ENCODE measurements around the gene CSF1R.

CSF1R gene

DNA sequence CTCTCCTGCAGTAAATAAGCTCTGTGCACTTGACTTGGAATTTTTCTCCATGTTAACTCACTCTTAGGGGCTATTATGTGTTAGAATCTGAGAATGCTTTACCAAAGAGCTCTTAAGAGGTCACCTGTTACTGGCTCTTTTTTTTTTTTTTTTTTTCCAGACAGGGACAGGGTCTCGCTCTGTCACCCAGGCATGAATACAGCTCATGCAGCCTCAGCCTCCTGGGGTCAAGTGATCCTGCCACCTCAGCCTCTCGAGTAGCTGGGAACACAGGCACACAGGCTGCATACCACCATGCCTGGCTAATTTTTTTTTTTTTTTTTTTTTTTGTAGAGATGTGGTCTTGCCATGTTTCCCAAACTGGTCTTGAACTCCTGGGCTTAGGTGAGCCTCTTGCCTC lies 63.7 kb downstream of the CSF1R start:
- DNase-seq = no peak

DNA sequence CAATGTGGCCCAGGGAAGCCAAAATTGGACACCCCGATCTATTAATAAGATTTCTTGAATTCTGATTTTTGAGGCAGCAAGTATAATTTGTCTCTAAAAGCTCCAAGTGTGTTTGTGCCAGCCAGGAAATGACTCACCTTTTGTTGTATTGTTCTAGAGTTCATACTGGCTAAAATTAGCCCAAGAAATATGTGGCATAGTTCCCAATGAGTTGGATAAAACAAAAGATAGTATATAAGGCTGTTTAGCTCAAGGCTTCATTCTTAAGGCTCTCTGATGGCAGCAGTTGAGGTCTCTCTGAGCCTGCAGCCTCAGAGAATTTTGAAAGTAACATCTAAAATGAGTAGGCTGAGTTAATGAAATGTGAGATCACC lies 64.2 kb downstream of the CSF1R start:
- DNase-seq = no peak

DNA sequence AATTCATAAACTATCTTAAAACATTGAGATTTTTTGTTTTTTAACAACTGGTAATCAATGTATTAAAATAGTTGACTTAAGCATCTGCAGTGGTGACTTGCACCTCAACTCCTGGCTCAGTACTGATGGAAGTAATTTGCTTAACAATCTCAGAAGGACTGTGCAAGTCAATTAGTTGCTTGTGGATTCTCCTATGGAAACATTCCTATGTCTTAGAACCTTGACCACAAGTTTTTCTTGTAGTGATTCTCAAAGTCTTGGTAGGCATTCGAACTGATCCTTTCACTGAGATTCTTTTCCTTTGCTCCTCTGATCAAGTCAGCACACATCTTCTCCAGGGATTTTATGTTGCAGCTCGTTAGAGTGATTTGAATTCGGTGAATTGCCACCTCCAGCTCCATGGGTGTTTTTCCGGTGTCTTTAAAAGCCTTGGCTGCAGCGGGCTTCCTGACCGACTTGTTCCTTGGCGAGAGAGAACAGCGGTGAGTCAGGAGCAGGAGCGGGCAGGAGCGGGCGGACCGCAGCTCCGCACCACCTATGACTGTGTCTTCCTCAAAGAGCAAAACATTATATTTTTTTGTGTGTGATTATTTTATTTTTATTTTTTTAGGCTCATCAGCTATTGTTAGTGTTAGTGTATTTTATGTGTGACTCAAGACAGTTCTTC lies 64.7 kb downstream of the CSF1R start:
- DNase-seq = no peak

DNA sequence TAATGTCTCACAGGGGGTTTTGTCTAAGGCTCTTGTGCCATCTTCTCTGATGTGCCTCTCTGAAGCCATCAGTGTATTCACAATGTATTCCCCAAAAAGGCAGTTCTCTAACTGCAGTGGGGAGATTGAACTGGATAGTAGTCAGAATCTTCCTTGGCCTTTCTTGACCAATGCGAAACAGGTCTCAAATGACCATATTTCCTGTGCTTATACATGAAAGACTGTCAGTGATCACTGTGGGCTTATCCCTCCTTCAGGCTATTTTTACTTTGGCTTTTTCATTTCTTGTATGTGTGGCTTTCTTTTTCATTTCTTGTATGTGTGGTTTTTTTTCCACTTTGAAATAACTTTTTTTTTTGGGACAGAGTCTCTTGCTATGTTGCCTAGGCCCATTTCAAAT lies 66.1 kb downstream of the CSF1R start:
- no peak for DNase-seq

DNA sequence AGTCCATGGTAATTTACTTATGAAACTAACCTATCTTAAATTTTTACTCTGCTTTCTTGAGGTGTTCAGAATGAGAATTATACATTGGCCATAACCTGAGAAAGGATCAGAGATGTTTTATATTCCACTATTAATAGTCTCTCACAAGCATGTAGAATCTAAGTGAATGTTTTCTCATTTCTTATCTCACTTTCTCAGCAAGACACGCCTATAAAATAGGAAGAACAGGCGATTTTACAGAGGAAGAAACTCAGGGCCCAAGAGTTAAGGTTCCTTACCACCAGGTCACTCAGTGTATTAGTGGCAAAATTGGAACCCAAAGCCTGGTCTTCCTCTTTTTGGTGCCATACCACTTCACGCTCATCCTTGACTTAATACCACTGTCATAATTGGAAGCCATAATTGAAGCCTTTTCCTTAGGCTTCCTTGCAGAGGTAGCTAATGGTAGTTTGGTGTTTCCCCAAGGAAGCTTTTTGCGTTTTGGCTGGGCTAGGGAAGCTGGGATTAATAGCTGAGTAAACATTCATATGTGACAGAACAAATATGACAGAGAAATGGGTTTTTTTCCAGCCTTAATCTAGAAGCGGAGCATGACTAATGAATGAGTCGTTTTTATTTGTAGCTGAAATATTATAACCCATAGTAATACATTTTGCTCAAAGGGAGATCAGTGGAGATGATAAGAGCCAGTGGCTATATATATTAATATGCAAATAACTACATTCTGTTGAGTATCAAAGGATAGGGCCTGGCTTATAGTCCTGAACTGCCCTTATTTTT lies 68.9 kb downstream of the CSF1R start:
- DNase-seq = no peak

DNA sequence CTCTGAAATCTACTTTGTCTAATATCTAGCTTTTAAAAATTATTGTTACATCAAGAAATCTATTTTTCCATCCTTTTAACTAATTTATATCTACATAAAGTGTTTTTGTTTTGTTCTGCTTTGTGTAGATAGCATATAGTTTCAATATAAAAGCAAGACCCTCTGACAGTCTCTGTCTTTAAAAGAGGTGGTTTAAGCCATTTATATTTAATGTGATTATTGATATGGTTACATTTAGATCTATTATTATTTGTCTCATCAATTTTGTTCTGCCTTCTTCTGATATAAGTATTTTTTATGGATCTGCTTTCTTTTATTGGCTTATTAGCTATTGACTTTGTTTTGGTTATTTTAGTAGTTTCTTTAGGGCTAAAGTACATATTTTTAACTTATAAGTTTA lies 69.8 kb downstream of the CSF1R start:
- no peak for DNase-seq

DNA sequence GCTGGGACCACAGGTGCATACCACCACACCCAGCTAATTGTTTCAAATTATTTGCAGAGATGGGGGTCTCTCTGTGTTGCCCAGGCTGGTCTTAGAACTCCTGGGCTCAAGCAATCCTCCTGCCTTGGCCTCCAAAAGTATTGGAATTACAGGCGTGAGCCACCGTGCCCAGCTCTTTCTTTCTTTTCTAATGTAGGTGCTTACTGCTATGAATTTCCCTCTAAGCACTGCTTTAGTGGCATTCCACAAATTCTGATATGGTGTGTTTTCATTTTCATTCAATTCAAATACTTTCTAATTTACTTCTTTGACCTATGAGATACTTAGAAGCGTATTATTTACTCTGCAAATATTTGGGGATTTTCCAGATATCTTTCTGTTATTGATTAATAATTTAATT lies 70.9 kb downstream of the CSF1R start:
- no peak for DNase-seq

DNA sequence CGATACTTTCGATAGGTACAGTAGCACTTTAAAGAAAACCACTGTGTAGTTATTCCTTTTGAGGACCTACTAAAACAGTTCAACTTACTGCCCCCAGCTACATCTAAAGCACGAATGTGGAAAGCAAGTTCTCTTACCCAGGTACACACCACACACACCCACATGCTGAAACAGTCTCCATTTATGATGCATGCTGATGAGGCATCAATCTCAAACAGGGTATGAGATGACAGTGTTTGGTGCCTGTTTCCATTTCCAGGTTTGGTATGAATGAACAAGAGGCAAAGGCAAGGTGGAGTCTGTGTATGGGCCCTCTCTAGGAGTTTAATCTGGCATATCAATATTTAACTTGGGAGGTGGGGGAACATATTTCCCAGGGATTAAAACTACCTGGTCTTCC lies 71.9 kb downstream of the CSF1R start:
- DNase-seq = no peak

DNA sequence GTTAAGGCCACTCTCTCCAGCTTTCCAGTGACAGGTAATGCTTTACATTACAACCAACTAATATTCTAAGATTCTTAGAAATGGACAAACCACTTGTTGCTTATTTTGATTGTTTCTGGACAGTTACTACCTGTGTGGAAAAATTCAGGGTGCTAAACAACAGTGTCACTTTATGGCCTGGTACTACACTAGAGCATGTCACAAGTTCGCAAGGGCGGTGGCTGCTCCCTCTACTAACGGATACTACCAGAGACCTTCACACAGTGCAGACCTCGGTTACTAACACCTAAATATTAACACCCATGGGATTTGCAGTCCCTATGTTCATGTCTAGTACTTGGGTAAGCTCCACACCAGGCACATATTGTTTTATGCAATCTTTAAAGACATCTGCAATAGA lies 72.4 kb downstream of the CSF1R start:
- no peak for DNase-seq

DNA sequence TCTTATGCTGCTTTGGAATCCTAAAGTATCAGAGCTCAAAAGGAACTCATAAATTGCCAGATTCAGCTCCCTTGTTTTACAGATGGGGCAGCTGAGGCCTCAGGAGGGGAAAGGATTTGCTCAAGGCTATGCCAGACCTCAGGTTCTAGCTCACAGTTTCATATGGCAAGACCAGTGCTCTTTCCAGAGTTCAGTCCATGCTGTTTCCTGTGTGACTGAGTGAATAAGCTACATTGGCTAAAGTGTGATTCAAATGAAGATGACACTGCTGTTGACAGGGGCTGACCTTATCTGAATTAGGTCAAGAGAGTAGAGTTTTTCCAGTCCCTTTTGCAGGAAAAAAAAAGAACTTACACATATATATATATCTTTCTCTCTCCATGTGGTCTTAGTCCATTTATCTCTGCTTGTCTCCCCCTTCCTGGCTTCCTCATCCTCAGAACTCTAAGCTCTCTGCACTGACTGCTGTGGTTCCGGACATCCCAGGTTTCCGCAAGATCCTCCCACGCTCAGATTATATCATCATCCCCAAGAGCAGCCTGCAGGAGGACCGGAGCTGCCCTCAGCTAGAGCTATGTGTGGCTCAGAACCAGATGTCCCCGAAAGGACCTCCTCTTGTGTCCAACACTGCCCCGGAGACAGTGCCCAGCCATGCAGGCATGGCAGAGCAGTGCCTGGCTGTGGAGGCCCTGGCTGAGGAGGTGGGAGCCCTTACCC lies 76.5 kb downstream of the CSF1R start:
- DNase-seq = no peak

DNA sequence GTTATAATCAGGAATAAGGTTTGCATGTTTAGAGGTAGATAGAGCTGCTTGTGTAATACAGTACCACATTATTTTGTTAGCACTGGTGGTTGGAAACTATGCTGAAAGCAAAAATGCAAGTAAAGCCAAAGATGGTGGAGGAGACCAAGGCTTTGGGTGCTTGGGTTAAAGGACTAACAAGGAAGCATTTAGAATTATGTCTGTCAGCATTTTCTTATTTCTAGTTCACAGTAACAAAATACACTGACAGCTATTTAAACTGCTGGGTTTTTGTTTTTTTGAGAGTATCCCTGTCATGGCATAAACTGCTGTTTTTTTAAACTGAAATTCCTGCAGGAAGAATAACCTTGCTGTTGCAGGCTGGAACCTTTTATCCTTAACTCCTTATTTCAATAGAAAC lies 79.3 kb downstream of the CSF1R start:
- DNase-seq = no peak

DNA sequence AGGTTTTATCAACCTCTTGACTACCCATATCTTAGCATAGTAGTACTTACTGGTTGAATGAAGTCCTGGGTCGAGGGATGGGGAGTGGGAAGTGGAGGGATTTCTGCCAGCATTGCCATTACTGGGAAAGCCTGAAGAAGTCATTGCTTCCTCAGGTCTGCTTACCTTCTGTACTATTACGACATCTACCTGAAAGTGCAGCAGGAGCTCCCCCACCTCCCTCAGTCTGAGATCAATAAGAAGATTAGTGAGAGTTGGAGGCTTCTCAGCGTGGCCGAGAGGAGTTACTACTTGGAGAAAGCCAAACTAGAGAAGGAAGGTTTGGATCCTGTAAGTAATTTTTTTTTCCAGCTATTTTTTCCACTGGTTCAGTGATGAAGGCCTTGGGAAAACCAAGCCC lies 80.0 kb downstream of the CSF1R start:
- no peak for DNase-seq
